GM12864 (cell line): ENCODE data around the gene IRF8.
A peak's percentile ranks its signal among the peaks of the same experiment; 100 is the strongest.

Experiments used
- DNase-seq: peaks from one replicate; pipeline ENCODE4 v3.0.0-alpha.2; 2011; ENCODE audit warnings: low read depth
- H3K4me3 ChIP-seq: 2 replicates; pipeline ENCODE4 v1.5.1; 2011; ENCODE audit warnings: mild to moderate bottlenecking, low read depth, low read length, control low read depth
- TF ChIP-seq, protein P1 (sequence below): IDR thresholded peaks from 2 replicates; pipeline ENCODE4 v1.5.1; 2011; ENCODE audit warnings: low read depth, mild to moderate bottlenecking, moderate library complexity, low read length, control low read depth, inconsistent platforms; ENCODE audit errors: missing control alignments

The IRF8 gene, protein sequence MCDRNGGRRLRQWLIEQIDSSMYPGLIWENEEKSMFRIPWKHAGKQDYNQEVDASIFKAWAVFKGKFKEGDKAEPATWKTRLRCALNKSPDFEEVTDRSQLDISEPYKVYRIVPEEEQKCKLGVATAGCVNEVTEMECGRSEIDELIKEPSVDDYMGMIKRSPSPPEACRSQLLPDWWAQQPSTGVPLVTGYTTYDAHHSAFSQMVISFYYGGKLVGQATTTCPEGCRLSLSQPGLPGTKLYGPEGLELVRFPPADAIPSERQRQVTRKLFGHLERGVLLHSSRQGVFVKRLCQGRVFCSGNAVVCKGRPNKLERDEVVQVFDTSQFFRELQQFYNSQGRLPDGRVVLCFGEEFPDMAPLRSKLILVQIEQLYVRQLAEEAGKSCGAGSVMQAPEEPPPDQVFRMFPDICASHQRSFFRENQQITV

GRCh38 chr16:85898521-85899442 is at the start of gene IRF8:
TSS of gene IRF8 (plus strand) at chr16:85899162. CDS start at chr16:85903016, 3,854 bp downstream.
- TF ChIP-seq, protein P1, sequence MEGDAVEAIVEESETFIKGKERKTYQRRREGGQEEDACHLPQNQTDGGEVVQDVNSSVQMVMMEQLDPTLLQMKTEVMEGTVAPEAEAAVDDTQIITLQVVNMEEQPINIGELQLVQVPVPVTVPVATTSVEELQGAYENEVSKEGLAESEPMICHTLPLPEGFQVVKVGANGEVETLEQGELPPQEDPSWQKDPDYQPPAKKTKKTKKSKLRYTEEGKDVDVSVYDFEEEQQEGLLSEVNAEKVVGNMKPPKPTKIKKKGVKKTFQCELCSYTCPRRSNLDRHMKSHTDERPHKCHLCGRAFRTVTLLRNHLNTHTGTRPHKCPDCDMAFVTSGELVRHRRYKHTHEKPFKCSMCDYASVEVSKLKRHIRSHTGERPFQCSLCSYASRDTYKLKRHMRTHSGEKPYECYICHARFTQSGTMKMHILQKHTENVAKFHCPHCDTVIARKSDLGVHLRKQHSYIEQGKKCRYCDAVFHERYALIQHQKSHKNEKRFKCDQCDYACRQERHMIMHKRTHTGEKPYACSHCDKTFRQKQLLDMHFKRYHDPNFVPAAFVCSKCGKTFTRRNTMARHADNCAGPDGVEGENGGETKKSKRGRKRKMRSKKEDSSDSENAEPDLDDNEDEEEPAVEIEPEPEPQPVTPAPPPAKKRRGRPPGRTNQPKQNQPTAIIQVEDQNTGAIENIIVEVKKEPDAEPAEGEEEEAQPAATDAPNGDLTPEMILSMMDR, result no peak
- DNase-seq, result peak; percentile 69
- H3K4me3 ChIP-seq, result peak within 1 kb of the TSS; percentile 92

- no peak for DNase-seq
- H3K4me3 ChIP-seq, result no peak overlapping the region
- TF ChIP-seq, protein P1, result no peak
Observed at GRCh38 chr16:85849388-85849787, 49.6 kb upstream of the IRF8 start.

- TF ChIP-seq, protein P1, result no peak
- no peak for DNase-seq
Observed at GRCh38 chr16:85850344-85850880, 48.5 kb upstream of the IRF8 start.

DNA sequence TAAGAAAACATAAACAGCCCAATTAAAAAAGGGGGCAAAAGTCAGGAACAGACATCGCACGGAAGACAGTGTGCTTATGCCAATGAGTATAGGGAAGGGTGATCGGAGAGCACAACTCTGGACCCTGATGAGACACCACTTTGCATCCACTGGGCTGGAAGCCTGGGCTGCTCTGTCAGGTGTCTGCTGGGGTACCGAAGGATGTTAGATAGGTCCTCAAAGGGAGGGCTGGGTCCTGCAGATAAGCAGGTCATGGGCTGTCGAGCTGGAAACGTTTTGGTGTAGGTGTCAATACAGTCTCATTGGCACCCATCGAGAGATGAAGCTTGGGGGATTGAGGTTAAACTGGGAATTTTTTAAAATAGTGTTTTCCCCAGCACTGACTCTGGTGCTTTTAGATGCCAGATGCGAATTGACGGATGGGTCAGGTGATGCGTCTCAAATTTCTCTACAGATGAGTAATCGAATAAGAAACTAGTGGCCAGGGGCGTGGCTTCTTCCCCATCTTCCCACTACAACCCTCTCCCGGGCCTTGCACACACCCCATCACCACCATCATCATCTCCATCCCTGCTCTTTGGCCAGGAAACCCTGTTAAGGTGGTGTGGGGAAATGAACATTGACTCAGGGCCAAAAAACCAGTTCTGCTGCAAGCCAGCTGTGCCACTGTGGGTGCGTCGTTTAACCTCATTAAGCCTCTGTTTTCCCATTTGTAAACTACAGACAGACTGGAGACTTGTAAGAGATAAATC is 47.8 kb upstream of the IRF8 start:
- TF ChIP-seq, protein P1, result no peak
- no peak overlapping the region for H3K4me3 ChIP-seq
- DNase-seq, result no peak

More at GRCh38 chr16:85850344-85850880, 48.5 kb upstream of the IRF8 start:
- no peak overlapping the region for H3K4me3 ChIP-seq

DNA sequence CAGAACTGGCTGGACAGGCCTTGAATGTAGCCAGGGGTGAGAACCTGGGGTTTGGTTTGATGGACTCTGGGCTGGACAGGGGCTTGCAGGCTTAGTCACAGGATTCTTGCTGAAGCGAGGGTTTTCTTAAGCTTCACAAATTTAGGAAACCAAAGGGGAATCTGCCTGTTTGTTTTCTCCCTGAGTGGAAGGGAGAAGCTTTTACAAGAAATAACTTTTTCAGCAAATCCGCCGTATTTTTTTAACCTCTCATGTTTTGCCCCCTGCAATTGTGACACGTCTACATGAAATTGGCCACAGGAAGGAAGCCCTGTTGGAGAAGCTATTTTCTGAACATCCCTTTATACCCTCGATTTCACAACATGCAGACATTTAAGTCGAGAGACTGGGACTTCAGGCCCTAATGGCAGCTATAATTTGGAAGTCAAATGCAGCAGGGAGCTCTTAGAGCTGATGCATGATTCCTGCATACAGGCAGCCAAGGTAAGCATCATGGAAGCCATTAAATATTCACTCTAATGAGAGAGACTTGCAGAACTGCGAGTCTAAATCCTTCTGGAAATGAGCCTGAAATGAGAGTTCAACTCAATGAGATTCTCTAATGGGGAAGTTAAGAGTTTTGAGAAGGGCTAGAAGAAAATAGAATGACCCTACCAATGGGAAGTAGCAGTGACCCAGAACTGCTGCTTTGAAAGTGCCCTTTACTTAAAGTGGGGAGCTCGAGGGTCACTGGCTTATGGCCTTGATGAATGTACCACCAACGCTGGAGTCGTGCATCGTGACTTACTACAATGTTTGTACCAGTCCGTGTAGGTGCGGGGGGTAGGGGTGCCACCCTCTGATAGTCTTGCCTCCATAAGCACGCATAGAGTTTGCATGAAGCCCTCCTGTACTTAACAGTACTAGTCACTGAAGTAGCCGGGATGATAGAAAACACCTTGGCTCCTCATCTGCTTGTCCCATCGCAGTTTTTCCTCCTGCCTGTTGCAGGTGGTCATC is 45.1 kb upstream of the IRF8 start:
- DNase-seq, result no peak
- H3K4me3 ChIP-seq, result no peak overlapping the region
- TF ChIP-seq, protein P1, result no peak

- no peak overlapping the region for H3K4me3 ChIP-seq
- no peak for DNase-seq
- TF ChIP-seq, protein P1, result no peak
Observed at GRCh38 chr16:85854935-85855334, 44.0 kb upstream of the IRF8 start.
